ENCODE measurements around the gene SH3RF1. TPM values are rescaled to one million over a fixed set of nuclear protein-coding genes. Genes with fewer than 3 reads are reported as not detected.
"Not testable (repeated sequence)": the region's sequence is repeated elsewhere in the genome, so short reads cannot be mapped to it uniquely, and the experiment has no call there.

The SH3RF1 gene
- total and polyA plus RNA-seq, 11 donors, result 1.7 to 17.2 (median 8.9) TPM

- Histone ChIP-seq H3K9me3 (no peaks in the 10 kb centered on the region), H3K4me1 (peaks cover 0 to 26% (median 7%) of the 10 kb centered on the region in 12 donors), H3K4me3 (no peak overlapping the region), H3K36me3 (no peaks in the 10 kb centered on the region), H3K27ac (no peak overlapping the region), H3K27me3 (no peaks in the 10 kb centered on the region)
- no peak for DNase-seq
- intact Hi-C loops (cut with DNase I), result no loop called here
- 74 to 82% (median 77%) methylated on average over 3 of the region's 3 CpGs for WGBS, 4 donors
- no peak for ATAC-seq
- TF ChIP-seq POLR2A (IDR thresholded peaks at IDR 0.05) (no peak), CTCF (IDR thresholded peaks at IDR 0.05) (no peak)
Measured at GRCh38 chr4:169184236-169184635, 86.5 kb downstream of the SH3RF1 start.

- Histone ChIP-seq H3K4me3 (no peak overlapping the region), H3K27me3 (no peaks in the 10 kb centered on the region), H3K27ac (no peak overlapping the region), H3K9me3 (no peaks in the 10 kb centered on the region), H3K4me1 (peaks cover 0 to 22% (median 5%) of the 10 kb centered on the region in 12 donors), H3K36me3 (no peaks in the 10 kb centered on the region)
- TF ChIP-seq CTCF (IDR thresholded peaks at IDR 0.05) (no peak), POLR2A (IDR thresholded peaks at IDR 0.05) (no peak)
- no peak for ATAC-seq
- intact Hi-C loops (cut with DNase I), result no loop called here
- no peak for DNase-seq
- WGBS, 4 donors, result 58 to 76% (median 67%) methylated on average over 2 of the region's 2 CpGs
Measured at GRCh38 chr4:169183581-169183980, 87.2 kb downstream of the SH3RF1 start.

- no peaks in the 10 kb centered on the region for H3K27me3 ChIP-seq
- WGBS, 4 donors, result 69 to 79% (median 73%) methylated on average over 13 of the region's 13 CpGs
- intact Hi-C loops (cut with DNase I), result no loop called here
- ATAC-seq (peak in 3 of 4 donors; percentile 24 to 67 (median 56)), DNase-seq (no peak)
- TF ChIP-seq POLR2A (IDR thresholded peaks at IDR 0.05) (no peak), CTCF (IDR thresholded peaks at IDR 0.05) (no peak)
- peak overlapping the region in 3 of 12 donors; percentile 1 to 22 (median 22) for H3K4me3 ChIP-seq
- H3K4me1 ChIP-seq, result peaks cover 0 to 17% (median 5%) of the 10 kb centered on the region in 12 donors
- no peaks in the 10 kb centered on the region for H3K9me3 ChIP-seq
- H3K36me3 ChIP-seq, result no peaks in the 10 kb centered on the region
- peak overlapping the region in 5 of 12 donors; percentile 1 to 26 (median 18) for H3K27ac ChIP-seq
Measured at GRCh38 chr4:169179609-169180521, 90.9 kb downstream of the SH3RF1 start.

DNA sequence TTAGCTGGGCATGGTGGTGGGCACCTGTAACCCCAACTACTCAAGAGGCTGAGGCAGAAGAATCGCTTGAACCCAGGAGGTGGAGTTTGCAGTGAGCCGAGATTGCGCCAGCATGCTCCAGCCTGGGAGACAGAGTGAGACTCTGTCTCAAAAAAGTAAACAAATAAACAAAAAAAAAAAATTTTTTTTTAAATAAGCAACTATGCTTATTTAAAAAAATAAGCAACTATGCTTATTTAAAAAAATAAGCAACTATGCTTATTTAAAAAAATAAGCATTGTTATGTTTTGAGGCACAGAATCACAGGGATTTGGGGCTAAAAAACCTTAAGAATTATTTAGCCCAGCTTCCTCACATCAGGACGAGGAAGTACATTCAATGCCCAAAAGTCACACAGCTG lies 92.7 kb downstream of the SH3RF1 start:
- H3K36me3 ChIP-seq; H3K9me3 ChIP-seq; intact Hi-C loops (cut with DNase I); ATAC-seq; H3K4me3 ChIP-seq; DNase-seq; H3K27me3 ChIP-seq; H3K27ac ChIP-seq: not testable (repeated sequence)
- 96 to 98% (median 97%) methylated on average over 4 of the region's 4 CpGs for WGBS, 4 donors
- H3K4me1 ChIP-seq, result peaks cover 0 to 15% (median 0%) of the 10 kb centered on the region in 12 donors
